ENCODE data around the gene ZNF423. TPM values are rescaled to one million over a fixed set of nuclear protein-coding genes. Genes with fewer than 3 reads are reported as not detected.

The ZNF423 gene
- total and polyA plus RNA-seq, 2 of the 13 experiments (the other 11 are each of a cell fraction or from before 2014, with no cell fraction given) = 0.07 to 0.31 TPM

DNA sequence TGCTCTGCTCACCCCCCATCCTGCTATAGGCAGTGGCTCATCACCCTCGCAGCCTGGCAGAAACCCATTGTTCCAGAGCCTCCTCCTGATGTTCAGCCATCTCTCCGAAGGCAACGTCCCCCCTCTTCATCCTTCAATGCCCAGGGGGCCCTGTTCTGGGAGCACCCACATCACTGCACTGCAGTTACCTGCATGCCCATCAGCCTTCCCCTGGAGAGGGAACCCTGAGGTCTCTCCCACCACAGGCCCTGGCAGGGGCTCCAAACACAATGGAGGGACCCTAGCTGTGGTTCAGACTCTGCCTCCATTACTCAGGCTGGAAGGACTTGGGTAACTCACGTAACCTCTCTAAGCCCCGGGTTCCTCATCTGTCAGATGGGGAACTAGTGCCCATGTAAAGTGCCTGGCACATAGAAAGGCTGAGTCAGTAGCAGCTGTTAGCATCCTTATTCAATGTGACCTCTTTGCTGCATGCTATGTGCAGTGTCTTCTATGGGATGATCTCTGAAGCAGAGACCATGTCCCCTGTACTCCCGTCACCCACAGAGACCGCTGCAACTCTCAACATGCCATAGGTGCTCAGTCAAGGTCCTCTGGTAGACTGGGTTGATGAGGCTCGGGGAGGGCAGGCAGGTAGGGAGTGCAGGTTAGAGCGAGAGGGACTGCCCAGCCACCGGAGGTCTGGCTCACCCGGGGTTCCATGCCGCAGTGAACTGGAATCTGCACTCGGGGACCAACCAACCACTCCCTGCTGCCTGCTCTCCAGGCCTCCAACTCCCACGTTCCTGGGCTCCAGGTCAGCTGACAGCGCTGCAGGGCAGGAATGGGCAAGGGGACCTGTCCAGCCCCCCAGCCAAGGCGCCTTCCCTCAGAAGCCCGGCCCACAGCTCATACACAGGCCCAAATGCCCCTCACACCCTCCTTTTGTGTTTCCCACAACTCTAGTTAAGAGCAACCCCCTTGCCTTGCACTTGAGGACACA, 233.2 kb downstream of the ZNF423 start:
- BruUV-seq (replicated peaks) = no TSS peak
- Histone ChIP-seq H2AFZ (ENCODE audit: low read length) (no peak overlapping the region), H3K4me3 (replicated peaks in 1 of 3; ENCODE audit: insufficient read depth in 1 of 3, low read depth in 2 of 3, low read length in 3 of 3) (no peak overlapping the region), H3K9ac (ENCODE audit: insufficient read depth, low read depth, low read length) (no peak overlapping the region), H3K27me3 (ENCODE audit: control insufficient read depth in 1 of 2, insufficient read depth in 2 of 2, low read length in 2 of 2) (peaks cover 0 to 9% of the 10 kb centered on the region in 2 experiments; a peak in 2 of 5 replicates), H3K79me2 (ENCODE audit: insufficient read depth, low read length) (no peaks in the 10 kb centered on the region), H4K20me1 (ENCODE audit: insufficient read depth, low read length) (no peaks in the 10 kb centered on the region), H3K4me2 (ENCODE audit: low read depth, low read length) (no peak overlapping the region), H3K27ac (ENCODE audit: extremely low read length, insufficient read depth, low read length) (no peak overlapping the region), H3K9me3 (ENCODE audit: low read length) (peaks cover under 1% of the 10 kb centered on the region; the same call in 1 of the 2 replicates), H3K4me1 (ENCODE audit: insufficient read depth, low read length) (peaks cover 12% of the 10 kb centered on the region), H3K36me3 (replicated peaks in 1 of 2; ENCODE audit: control insufficient read depth in 1 of 2, insufficient read depth in 2 of 2, low read length in 2 of 2) (no peaks in the 10 kb centered on the region)
- DNase-seq (ENCODE audit: low spot score) (no peak), FAIRE-seq (no peak), ATAC-seq (no peak)
- ChIA-PET CTCF (ENCODE audit: low intra/inter-chr PET ratio, low total read pairs) (no interaction called here), POLR2A (no interaction called here)
- WGBS (ENCODE audit: low lambda C conversion rate) = 37% methylated on average over 12 of the region's 17 CpGs
- TF ChIP-seq ZBTB21 (CRISPR knock-in tag; IDR thresholded peaks at IDR 0.05) (no peak), ZNF496 (CRISPR knock-in tag; IDR thresholded peaks at IDR 0.05; ENCODE audit: insufficient replicate concordance) (no peak), ZNF12 (CRISPR knock-in tag; IDR thresholded peaks at IDR 0.05) (no peak), KLF9 (CRISPR knock-in tag; IDR thresholded peaks at IDR 0.05; ENCODE audit: low read depth) (no peak), ZNF556 (CRISPR knock-in tag; IDR thresholded peaks at IDR 0.05; ENCODE audit: borderline replicate concordance) (no peak), REXO4 (CRISPR knock-in tag; IDR thresholded peaks at IDR 0.05; ENCODE audit: borderline replicate concordance) (no peak), HOXD1 (CRISPR knock-in tag; IDR thresholded peaks at IDR 0.05) (no peak), ZNF44 (CRISPR knock-in tag; IDR thresholded peaks at IDR 0.05) (no peak), ZNF30 (CRISPR knock-in tag; IDR thresholded peaks at IDR 0.05) (no peak), YEATS2 (CRISPR knock-in tag; IDR thresholded peaks at IDR 0.05; ENCODE audit: borderline replicate concordance) (no peak), KLF16 (CRISPR knock-in tag; IDR thresholded peaks at IDR 0.05) (no peak), HMG20B (CRISPR knock-in tag; conservative IDR thresholded peaks at IDR 0.05) (no peak)
- TF ChIP-seq, protein P1, sequence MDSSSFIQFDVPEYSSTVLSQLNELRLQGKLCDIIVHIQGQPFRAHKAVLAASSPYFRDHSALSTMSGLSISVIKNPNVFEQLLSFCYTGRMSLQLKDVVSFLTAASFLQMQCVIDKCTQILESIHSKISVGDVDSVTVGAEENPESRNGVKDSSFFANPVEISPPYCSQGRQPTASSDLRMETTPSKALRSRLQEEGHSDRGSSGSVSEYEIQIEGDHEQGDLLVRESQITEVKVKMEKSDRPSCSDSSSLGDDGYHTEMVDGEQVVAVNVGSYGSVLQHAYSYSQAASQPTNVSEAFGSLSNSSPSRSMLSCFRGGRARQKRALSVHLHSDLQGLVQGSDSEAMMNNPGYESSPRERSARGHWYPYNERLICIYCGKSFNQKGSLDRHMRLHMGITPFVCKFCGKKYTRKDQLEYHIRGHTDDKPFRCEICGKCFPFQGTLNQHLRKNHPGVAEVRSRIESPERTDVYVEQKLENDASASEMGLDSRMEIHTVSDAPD (CRISPR knock-in tag; IDR thresholded peaks at IDR 0.05) = no peak
- TF ChIP-seq, protein P2, sequence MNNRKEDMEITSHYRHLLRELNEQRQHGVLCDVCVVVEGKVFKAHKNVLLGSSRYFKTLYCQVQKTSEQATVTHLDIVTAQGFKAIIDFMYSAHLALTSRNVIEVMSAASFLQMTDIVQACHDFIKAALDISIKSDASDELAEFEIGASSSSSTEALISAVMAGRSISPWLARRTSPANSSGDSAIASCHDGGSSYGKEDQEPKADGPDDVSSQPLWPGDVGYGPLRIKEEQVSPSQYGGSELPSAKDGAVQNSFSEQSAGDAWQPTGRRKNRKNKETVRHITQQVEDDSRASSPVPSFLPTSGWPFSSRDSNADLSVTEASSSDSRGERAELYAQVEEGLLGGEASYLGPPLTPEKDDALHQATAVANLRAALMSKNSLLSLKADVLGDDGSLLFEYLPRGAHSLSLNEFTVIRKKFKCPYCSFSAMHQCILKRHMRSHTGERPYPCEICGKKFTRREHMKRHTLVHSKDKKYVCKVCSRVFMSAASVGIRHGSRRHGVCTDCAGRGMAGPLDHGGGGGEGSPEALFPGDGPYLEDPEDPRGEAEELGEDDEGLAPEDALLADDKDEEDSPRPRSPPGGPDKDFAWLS (CRISPR knock-in tag; IDR thresholded peaks at IDR 0.05; ENCODE audit: borderline replicate concordance) = no peak
- intact Hi-C loops (cut with micrococcal nuclease; ENCODE audit: unreplicated experiment) (no loop called here), in situ Hi-C loops (cut with HindIII; ENCODE audit: extremely low pct_ligation_motif_present, low pct_unique_long_range_greater_than_20kb) (no loop called here)

Data from HepG2 (cell line).